ENCODE measurements around the gene ELN. TPM values are rescaled to one million over a fixed set of nuclear protein-coding genes. Genes with fewer than 3 reads are reported as not detected.

The ELN gene
- total RNA-seq, 1 experiment from 2014 or later, result 0.26 TPM

DNA sequence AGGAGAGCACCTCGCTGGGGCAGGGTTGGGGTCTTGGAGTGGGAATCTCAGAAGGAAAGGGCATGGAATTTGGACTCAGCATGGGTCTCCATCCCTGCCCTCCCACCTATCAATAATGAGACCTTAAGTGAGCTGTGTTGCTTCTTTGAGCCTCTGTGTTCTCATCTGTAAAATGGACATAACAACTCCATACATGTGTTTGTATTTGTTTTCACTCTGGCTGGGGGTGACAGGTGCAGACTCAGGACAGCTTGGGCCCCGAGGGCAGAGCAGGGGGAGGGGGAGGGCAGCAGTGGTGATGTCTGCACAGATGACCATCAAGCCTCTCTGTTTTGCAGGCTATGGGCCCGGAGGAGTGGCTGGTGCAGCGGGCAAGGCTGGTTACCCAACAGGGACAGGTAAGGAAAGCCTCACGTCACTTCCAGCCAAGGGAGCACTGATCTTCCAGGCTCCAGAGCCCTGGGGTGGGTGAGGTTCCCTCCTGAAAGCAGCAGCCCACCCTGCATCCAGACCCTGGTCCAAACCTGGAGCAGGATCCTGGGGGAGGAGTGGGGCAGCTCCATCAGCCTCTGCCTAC, 19.9 kb downstream of the ELN start:
- Histone ChIP-seq H3K27ac (ENCODE audit: low read length) (no peak overlapping the region), H3K36me3 (ENCODE audit: control insufficient read depth, insufficient read depth, low read length) (no peaks in the 10 kb centered on the region), H3K4me3 (ENCODE audit: low read depth in 2 of 2, low read length in 2 of 2) (no peak overlapping the region), H3K27me3 (ENCODE audit: control insufficient read depth, insufficient read depth, low read length) (peaks cover 2% of the 10 kb centered on the region; the same call in 1 of the 2 replicates), H3K4me1 (ENCODE audit: control insufficient read depth, insufficient read depth, low read length) (no peaks in the 10 kb centered on the region), H3K9me3 (ENCODE audit: control insufficient read depth, insufficient read depth, low read depth, low read length) (no peaks in the 10 kb centered on the region)
- BruUV-seq (replicated peaks), result no TSS peak
- DNase-seq (ENCODE audit: low read depth, low spot score) (no peak), ATAC-seq (no peak)
- ChIA-PET POLR2A (no interaction called here), CTCF (interaction anchor here (0.6 kb wide), 1 partner anchor 159 kb away, joined by 3 read pairs; no protein-coding TSS in a partner anchor)
- TF ChIP-seq, protein P1, sequence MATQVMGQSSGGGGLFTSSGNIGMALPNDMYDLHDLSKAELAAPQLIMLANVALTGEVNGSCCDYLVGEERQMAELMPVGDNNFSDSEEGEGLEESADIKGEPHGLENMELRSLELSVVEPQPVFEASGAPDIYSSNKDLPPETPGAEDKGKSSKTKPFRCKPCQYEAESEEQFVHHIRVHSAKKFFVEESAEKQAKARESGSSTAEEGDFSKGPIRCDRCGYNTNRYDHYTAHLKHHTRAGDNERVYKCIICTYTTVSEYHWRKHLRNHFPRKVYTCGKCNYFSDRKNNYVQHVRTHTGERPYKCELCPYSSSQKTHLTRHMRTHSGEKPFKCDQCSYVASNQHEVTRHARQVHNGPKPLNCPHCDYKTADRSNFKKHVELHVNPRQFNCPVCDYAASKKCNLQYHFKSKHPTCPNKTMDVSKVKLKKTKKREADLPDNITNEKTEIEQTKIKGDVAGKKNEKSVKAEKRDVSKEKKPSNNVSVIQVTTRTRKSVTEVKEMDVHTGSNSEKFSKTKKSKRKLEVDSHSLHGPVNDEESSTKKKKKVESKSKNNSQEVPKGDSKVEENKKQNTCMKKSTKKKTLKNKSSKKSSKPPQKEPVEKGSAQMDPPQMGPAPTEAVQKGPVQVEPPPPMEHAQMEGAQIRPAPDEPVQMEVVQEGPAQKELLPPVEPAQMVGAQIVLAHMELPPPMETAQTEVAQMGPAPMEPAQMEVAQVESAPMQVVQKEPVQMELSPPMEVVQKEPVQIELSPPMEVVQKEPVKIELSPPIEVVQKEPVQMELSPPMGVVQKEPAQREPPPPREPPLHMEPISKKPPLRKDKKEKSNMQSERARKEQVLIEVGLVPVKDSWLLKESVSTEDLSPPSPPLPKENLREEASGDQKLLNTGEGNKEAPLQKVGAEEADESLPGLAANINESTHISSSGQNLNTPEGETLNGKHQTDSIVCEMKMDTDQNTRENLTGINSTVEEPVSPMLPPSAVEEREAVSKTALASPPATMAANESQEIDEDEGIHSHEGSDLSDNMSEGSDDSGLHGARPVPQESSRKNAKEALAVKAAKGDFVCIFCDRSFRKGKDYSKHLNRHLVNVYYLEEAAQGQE (IDR thresholded peaks at IDR 0.05; ENCODE audit: insufficient read depth in 1 of 2, low read depth in 2 of 2, low read length in 1 of 2), result no peak
- no peak for TF ChIP-seq TCF7L2 (IDR thresholded peaks at IDR 0.05; ENCODE audit: low read depth, low read length)
- TF ChIP-seq, protein P2, sequence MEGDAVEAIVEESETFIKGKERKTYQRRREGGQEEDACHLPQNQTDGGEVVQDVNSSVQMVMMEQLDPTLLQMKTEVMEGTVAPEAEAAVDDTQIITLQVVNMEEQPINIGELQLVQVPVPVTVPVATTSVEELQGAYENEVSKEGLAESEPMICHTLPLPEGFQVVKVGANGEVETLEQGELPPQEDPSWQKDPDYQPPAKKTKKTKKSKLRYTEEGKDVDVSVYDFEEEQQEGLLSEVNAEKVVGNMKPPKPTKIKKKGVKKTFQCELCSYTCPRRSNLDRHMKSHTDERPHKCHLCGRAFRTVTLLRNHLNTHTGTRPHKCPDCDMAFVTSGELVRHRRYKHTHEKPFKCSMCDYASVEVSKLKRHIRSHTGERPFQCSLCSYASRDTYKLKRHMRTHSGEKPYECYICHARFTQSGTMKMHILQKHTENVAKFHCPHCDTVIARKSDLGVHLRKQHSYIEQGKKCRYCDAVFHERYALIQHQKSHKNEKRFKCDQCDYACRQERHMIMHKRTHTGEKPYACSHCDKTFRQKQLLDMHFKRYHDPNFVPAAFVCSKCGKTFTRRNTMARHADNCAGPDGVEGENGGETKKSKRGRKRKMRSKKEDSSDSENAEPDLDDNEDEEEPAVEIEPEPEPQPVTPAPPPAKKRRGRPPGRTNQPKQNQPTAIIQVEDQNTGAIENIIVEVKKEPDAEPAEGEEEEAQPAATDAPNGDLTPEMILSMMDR (IDR thresholded peaks at IDR 0.05), result no peak
- TF ChIP-seq POLR2AphosphoS5 (IDR thresholded peaks at IDR 0.05; ENCODE audit: low read depth, low read length), result no peak
- no peak for TF ChIP-seq SIN3A (IDR thresholded peaks at IDR 0.05; ENCODE audit: borderline replicate concordance, insufficient read depth, low read depth, low read length)
- in situ Hi-C loops (cut with HindIII; ENCODE audit: low pct_unique_long_range_greater_than_20kb, low sequenced_read_pairs), result no loop called here
- intact Hi-C loops (cut with micrococcal nuclease; ENCODE audit: unreplicated experiment), result no loop called here

DNA sequence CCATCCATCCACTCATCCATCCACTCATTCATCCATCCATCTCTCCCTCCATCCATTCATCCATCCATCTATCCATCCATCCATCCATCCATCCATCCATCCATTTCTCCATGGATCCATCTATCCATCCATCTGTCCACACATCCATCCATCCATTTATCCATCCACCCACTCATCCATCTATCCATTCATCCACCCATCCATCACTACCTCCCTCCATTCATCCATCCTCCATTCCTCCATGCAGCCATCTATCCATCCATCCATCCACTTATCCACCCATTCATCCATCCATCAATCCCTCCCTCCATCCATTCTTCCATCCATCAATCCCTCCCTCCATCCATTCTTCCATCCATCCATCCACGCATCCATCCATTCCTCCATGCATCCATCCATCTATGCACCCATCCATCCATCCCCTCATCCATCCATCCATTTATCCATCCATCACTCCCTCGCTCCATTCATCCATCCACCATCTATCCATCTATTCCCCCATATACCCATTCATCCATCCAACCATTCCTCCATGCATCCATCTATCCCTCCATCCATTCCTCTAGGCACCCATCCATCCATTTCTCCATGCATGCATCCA, 21.1 kb downstream of the ELN start:
- Histone ChIP-seq H3K4me1 (ENCODE audit: control insufficient read depth, insufficient read depth, low read length) (no peaks in the 10 kb centered on the region), H3K9me3 (ENCODE audit: control insufficient read depth, insufficient read depth, low read depth, low read length) (no peaks in the 10 kb centered on the region), H3K4me3 (ENCODE audit: low read depth in 2 of 2, low read length in 2 of 2) (no peak overlapping the region), H3K27me3 (ENCODE audit: control insufficient read depth, insufficient read depth, low read length) (peaks cover 2% of the 10 kb centered on the region; the same call in 1 of the 2 replicates), H3K36me3 (ENCODE audit: control insufficient read depth, insufficient read depth, low read length) (no peaks in the 10 kb centered on the region), H3K27ac (ENCODE audit: low read length) (no peak overlapping the region)
- in situ Hi-C loops (cut with HindIII; ENCODE audit: low pct_unique_long_range_greater_than_20kb, low sequenced_read_pairs) (no loop called here), intact Hi-C loops (cut with micrococcal nuclease; ENCODE audit: unreplicated experiment) (no loop called here)
- ChIA-PET CTCF (no interaction called here), POLR2A (no interaction called here)
- DNase-seq (ENCODE audit: low read depth, low spot score) (no peak), ATAC-seq (no peak)
- BruUV-seq (replicated peaks), result no TSS peak
- TF ChIP-seq TCF7L2 (IDR thresholded peaks at IDR 0.05; ENCODE audit: low read depth, low read length) (no peak), SIN3A (IDR thresholded peaks at IDR 0.05; ENCODE audit: borderline replicate concordance, insufficient read depth, low read depth, low read length) (no peak), POLR2AphosphoS5 (IDR thresholded peaks at IDR 0.05; ENCODE audit: low read depth, low read length) (no peak)
- TF ChIP-seq, protein P1 (IDR thresholded peaks at IDR 0.05; ENCODE audit: insufficient read depth in 1 of 2, low read depth in 2 of 2, low read length in 1 of 2), result no peak
- TF ChIP-seq, protein P2 (IDR thresholded peaks at IDR 0.05), result no peak
